Measurements from ENCODE around the gene ITPR3.

Gene ITPR3

DNA sequence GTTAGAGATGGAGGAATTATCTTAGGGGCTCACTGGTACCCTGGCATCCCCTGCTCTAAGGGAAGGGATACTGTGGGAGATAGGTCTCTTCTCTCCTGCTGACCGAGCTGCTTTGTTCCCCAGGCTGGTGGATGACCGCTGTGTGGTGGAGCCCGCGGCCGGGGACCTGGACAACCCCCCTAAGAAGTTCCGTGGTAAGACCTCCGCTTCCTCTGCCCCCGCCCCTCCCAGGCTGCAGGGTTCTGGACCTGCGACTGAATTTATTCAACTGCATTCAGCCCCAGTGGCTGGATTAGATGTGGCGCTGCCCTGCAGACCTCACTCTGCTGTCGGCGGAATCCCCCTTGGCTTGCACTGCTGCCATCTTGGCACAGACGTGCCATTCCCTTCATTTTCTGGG is 19.2 kb downstream of the ITPR3 start:
- DNase-seq = no peak

DNA sequence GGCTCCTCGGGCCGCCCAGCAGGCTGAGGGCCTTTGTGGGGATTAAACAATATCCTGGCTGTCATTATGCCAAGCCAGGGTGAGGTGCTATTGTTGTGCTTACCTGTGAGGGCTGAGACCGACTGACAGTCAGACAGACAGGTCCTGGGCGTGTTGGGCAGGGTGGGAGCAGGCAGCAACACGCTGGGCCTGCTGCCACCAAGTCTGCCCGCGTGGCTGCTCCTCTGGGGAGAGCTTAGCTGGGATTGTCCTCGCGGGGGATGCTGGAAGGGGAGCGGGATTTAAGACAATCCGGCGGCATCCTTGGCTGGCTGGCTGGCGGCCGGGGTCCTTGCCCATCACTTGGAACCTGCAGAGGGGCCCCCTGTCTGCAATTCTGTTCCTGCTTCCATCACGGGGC is 20.0 kb downstream of the ITPR3 start:
- no peak for DNase-seq

DNA sequence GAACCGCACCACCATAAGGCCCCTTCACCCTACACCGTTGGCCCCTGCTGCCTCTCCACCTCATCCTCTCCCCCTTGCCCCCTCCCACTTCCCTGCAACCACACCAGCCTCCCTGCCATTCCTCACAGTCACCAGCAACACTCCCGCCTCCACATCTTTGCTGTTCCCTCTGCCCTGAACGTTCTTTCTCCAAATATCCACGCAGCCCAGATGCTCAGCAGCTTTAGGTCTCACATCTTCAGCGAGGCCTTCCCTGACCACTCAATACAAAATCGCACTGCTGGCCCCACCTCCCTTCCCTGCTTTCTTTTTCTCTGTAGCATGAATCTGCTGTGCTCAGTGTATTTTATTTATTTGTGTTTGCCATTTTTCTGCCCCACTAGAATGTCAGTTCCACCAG is 20.5 kb downstream of the ITPR3 start:
- DNase-seq = no peak

DNA sequence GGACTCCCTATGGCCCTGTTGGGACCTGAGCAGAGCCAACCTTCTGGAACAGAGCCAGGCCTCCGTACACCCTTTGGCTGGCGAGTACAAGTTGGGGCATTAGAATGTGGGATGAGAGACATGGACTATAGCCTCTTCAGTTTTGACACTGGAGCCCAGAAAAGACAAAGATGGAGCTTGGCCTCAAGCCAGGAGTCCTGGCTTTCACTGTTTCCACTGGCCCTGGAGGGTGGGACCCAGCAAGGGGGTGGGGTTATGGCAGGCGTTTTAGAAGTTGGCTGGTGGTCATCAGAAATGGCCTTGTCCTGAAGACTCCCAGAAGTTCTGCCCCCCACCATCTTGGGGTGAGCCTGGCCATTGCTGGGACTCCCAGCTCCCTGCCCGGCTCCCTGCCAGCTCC is 21.8 kb downstream of the ITPR3 start:
- no peak for DNase-seq

DNA sequence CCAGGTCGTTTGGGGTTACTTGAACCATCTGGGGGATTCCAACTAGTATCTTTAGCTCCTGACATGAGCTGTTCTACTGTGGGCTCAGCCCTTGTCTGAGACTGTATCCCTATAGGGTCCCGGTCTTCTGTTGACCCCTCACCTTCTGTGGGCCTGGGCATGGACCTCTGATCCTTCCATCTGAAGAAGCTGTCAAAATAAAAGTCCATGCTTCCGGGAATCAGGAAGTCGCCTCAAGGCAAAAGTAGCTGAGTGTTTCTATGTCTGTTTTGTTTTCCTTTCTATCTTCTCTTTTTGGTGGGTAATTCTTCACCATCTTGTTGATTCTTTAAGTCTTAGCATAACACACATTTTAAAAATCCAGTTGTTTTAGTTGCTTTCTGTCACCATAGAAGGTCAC is 30.3 kb downstream of the ITPR3 start:
- no peak for DNase-seq

DNA sequence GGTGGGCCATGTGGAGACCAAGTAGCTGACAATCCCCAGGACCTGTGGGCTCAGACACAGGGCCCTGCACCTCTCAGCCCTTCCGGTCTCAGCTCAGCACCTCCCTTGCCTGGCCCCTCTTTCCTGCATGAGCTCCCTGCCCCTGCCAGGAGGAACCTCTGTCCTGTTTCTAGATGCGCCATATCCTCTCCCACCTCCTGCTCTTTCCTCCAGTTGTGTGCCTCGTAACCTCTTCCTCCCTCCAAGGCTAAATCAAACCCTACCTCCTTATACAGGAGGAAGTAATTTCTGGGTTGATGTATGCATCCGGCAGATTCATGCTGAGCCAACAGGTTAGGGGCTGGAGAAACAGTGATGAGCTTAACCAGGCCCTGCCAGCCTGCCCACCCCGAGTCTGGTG is 30.9 kb downstream of the ITPR3 start:
- DNase-seq = no peak

DNA sequence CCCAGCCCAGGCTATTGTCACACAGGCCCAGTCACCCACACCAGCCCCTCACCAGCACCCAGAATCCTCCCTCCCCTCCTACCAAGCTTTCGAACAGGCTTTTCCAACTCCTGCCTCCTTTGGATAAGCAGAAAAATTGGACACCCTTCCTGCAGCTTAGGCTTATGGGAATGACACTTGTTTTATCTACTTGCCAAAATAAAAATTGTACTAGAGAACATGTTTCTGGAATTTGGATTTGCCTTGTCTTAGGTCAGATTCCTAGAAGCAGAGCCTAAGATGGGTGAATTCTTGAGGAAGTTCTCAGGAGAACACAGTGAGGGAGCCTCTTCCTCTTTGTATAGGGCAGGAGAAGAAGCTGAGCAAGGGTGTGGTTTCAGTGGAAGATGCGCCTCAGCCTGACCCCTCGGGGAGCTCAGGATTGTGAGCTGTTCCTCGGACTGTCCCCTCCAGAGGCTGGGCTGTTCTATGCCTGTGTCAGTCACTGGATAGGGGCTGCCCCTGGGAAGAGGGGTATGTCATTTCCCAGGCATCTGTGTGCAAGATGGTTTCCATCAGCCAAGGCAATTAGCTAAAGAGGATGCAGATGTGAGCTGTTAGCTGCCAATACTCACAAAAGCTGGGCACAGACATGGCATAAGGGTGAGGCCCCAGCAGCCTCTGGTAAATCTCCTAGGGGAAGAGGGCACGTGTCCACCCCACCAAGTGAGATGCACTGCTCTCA is 33.9 kb downstream of the ITPR3 start:
- DNase-seq = no peak

DNA sequence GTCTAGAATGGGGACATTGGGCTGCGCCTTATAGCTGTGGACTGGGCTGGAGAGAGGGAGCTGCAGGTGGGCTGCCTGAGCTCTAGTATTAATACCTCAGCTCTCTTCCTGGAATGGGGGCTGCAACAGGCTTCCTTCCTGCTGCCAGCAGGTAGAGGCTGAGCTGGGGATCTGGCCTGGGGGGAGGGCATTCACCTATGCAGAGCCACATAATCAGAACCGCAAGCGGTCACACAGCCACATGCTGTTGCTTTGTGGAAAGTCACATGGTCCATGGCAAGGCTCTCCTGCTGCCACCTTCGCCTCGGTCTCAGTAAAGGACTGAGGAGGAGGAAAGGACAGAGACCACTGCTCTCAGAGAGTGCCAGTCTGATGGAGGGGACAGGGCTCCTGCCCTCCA is 35.7 kb downstream of the ITPR3 start:
- DNase-seq = no peak

DNA sequence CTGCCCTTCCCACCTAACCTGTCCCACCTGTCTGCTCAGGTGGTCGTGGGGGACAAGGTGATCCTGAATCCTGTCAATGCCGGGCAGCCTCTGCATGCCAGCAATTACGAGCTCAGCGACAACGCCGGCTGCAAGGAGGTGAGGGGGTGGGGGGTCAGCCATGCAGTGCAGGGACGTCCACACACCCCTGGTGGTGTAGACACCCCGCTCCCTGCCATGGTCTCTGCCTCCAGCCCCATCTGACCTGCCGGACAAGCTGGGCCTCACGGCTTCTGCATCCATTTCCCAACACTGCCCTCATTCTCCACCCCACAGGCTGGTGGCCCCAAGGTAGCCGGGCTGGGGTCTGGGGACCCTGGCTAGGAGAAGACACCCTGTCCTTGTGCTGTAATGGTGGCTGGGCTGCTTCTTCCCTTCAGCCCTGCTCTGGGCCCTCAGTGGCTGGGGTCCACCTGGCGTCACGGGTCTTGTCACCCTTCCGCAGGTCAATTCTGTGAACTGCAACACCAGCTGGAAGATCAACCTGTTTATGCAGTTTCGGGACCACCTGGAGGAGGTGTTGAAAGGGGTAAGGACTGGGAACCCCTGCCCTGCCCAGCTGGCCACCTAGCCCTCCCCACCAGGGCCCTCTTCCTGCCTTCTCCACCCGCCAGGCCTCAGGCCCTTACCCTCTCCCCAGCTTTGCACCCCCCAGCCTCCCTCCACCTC is 38.0 kb downstream of the ITPR3 start:
- DNase-seq = no peak

DNA sequence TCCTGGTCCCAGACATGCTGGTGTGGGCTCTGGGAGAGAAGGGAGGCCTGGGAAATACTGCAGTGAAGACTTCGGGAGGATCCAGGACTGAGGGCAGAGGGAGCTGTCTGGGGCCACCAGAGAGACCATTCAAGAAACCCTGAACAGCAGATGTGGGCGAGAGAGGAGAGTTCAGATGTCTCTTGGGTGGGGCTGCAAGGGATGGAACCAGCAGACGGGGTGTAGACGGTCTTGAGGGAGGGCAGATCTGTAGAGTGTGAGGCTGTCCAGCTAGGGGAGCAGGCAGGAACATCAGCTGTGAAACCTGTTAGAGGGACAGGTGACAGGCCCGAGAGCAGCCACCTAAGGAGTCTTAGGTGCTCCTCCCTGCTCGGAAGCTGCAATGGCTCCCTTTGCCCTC is 38.9 kb downstream of the ITPR3 start:
- DNase-seq = no peak

DNA sequence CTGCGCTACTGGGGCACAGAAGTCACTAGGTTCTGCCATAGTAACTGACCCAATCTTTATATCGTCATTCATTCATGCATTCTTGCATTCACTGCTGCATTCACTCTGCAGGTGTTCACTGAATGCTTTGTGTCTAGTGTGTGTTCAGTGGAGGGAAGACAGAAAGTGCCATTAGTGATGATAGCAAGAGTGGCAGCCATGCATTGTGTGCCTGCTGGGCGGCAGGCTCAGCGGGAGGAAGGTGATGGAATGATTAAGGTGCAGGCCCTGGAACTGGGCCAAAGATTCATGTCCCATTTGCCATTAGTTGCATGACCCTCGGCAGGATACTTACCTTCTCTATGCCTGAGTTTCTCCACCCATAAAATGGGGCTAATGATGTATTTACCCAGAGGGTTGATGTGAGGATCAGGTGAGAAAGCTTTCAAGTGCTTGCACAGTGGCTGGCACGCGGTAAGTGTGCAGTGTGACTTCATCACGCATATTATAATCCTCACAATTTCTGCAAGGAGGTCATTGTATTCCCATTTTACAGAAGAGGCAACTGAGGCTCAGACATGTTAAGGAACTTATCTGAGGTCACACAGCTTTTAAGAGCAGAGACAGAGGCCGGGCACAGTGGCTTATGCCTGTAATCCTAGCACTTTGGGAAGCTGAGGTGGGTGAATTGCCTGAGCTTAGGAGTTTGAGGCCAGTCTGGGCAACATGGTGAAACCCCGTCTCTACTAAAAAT is 40.1 kb downstream of the ITPR3 start:
- DNase-seq = no peak

DNA sequence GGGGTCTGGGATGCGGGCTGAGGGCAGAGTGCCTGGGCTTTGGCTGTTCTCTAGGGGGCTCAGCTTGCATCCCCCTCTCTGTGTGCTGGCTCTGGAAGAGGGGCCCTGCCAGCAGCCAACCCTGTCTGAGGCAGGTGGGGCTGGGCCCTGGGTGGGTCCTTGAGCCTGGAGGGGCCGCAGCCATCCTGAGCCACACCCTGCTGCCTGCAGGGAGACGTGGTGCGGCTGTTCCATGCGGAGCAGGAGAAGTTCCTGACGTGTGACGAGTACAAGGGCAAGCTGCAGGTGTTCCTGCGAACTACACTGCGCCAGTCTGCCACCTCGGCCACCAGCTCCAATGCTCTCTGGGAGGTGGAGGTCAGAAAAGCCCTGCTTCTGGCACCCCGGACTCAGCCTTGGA is 41.2 kb downstream of the ITPR3 start:
- no peak for DNase-seq

DNA sequence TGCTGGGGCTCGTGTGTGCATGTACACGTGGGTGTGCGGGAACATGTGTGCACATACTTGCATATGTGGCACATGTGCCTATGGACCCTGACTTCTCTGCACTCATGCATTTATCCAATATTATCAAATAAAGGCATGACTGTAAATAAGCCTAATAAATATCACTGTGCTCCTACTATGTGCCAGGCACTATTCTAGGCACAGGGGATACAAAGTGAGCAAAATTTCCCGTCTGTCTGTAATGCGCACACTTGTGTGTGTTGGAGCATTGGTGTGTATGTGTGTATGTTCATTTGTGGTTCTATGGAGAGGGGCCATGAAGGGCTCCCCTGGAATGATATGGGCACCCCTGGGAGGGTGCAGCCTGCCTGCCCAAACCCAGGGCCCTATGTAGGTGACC is 41.9 kb downstream of the ITPR3 start:
- DNase-seq = no peak

DNA sequence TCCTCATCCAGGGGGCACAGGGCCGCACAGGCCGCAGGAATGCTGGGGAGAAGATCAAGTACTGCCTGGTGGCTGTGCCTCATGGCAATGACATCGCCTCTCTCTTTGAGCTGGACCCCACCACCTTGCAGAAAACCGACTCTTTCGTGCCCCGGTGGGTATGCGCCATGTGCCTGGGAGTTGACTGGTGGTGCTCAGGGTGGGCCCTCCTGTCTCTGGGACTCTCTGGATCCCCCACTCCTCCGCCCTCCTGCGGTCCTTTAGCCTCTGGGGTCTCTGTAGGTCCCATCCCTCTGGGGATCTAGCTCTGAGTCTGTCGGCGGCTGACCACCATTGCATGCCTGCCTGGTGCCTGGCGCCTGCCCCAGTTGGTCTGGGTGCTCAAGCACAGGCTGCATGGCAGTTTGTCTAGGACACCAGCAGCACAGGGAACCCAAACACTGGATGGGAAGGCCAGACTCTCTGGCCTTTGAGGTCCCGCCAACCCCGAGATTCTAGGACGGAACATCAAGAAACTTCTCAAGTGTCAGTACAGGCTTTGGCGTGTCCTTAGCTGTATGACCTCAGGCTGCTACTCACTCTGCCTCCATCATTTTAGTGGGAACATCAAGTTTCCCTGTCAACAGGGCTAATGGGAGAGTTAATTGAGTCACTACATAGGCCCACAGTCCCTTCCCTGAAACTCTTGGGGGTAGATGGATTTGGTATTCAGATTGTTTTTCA is 42.8 kb downstream of the ITPR3 start:
- no peak for DNase-seq

DNA sequence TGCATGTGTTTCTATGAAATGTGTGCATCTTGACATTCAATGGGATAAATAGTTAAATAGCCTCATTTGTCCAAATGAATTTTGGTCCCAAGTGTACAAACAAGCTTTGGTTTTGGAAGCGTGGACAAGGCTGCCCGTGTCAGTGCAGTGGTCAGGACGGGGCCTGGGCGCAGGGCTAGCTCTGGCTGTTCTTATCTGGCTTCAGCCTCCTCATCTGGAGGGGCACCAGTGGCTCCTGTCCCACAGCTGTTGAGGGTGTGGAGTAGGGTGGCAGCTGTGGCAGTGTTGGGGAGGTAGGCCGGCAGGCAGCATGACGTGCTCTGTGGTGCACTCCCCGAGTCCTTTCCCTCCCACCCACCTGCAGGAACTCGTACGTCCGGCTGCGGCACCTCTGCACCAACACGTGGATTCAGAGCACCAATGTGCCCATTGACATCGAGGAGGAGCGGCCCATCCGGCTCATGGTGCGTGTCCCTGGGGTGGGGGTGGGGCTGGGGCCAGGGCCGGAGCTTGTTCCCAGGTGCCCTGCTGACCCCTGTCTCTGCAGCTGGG is 43.5 kb downstream of the ITPR3 start:
- DNase-seq = no peak

DNA sequence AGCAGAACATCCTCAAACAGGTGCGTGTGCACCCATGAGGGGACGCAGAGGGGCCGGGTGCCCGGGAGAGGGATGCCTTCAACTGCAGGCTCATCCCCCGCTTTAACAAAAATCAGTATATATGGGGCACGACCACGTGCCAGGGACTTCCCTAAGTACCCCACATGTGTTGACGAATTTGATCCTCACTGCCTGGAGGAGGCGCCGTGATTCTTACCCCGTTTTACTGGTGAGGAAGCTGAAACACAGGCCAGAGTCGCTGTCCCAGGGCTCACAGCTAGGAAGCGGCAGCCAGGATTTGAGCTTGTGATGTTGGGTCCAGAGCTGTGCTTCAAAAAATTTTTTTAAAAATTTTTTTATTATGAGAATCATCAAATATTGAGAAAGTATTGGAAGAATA is 44.8 kb downstream of the ITPR3 start:
- DNase-seq = no peak

DNA sequence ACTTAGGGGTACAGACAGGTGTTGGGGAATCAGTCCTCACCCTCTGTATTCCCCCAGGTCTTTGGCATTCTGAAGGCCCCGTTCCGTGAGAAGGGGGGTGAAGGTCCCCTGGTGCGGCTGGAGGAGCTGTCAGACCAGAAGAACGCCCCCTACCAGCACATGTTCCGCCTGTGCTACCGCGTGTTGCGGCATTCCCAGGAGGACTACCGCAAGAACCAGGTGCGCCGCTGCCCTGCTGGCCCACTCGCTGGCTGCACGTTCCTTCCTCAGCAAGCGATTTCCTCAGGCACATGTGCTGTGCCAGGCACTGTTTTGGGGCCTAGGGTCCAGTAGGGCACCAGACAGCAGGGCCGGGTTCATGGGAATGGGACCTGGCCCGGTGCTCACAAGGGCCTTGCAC is 46.0 kb downstream of the ITPR3 start:
- no peak for DNase-seq

DNA sequence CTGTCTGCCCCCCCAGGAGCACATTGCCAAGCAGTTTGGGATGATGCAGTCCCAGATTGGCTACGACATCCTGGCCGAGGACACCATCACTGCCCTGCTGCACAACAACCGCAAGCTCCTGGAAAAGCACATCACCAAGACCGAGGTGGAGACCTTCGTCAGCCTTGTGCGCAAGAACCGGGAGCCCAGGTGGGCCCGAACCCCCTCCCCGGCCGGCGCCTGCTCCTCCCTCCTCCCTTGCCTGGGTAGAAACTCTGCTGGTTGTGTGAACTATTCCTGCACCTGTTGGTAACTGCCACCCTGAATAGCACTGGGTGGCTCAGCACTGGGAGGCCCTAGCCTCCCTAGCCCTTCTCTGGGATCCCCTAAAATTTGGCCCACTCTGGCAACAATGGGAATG is 46.7 kb downstream of the ITPR3 start:
- no peak for DNase-seq

DNA sequence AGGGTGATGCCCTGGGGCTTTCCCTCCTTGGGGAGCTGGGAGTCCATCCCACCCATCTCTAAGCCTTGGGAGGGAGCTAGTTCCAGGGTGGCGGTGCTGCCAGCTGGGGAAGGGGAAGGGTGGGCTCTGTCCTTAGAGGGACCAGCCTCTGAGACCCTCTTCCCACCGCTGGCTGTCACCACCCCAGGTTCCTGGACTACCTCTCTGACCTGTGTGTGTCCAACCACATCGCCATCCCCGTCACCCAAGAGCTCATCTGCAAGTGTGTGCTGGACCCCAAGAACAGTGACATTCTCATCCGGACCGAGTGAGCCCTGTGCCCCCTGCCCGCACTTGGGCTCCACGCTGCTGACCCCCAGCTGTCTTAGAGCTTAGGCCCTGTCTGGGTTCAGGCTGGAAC is 47.2 kb downstream of the ITPR3 start:
- DNase-seq = no peak

DNA sequence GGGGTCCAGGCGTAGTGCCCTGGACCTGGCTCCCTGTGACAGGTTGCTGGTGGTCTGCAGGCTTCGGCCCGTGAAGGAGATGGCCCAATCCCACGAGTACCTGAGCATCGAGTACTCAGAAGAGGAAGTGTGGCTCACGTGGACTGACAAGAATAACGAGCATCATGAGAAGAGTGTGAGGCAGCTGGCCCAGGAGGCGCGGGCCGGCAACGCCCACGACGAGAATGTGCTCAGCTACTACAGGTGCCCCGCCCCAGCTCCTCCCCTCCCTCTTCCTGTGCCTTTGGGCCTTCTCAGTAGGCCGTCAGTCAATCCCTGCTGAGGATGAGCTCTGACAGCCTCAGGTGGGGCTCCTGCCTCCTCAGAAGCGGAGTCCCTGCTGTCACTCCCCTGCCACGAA is 47.8 kb downstream of the ITPR3 start:
- DNase-seq = no peak

DNA sequence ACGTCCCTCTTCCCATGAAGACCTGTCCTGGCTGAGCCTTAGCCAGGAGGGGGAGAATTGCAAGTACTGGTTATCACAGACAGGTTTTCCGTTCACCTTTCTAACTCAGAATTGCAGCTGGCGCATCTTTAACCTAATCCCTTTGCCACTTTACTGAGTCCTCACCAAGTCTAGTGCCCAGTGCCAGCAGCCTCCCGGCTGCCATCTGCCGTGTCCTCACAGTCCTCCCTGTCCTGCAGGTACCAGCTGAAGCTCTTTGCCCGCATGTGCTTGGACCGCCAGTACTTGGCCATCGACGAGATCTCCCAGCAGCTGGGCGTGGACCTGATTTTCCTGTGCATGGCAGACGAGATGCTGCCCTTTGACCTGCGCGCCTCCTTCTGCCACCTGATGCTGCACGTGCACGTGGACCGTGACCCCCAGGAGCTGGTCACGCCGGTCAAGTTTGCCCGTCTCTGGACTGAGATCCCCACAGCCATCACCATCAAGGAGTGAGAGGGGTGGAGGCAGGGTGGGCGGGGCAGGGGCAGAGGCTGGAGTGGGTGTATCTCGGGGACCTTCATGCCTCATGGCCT is 49.1 kb downstream of the ITPR3 start:
- no peak for DNase-seq

DNA sequence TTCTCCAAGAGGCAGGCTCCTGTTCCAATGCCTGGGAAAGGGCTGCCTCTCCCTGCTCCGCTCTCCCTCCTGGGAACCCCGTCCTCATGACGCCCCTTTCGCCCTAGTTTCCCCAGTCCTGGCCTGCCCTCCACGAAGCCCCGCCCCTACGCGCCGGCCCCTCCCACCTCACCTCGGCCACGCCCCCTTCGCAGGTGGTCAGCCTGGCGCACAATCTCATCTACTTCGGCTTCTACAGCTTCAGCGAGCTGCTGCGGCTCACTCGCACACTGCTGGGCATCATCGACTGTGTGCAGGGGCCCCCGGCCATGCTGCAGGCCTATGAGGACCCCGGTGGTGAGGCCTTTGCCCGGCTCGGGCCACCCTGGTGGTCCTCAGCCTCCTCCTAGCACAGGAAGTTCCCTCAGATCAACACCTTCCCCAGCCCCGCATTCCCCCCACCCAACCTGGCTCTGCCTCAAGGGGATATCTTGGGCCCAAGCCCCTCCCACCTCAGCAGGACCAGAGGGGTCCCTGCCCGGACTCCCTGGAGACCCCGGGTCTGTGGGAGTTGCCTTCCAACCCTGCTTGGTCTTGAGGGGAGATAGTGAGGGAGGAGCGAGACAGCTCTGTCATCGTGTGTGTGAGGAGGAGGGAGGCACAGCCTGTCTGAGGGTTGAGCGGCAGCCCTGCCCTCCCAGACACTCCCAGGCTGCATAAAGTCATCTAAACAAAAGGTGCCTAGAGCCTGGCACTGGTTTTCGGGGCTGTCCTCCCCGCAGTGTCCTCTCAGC is 50.0 kb downstream of the ITPR3 start:
- no peak for DNase-seq

All from AML-193 (cell line).